CD4-positive, alpha-beta T cell treated with Interleukin-4 for 4 hours (primary cell): Measurements from ENCODE around the gene AGRN.
A peak's percentile ranks its signal among the peaks of the same experiment; 100 is the strongest.

Experiments
- DNase-seq: peaks from one replicate; pipeline ENCODE4 v3.0.0-alpha.2; 2020

Gene AGRN

GRCh38 chr1:1040004-1040991 lies 20.4 kb downstream of the AGRN start:
- peak; percentile 66 for DNase-seq

GRCh38 chr1:1041092-1041523 lies 21.2 kb downstream of the AGRN start:
- DNase-seq = no peak

- DNase-seq = no peak
Observed at GRCh38 chr1:1041873-1042272, 22.0 kb downstream of the AGRN start.

DNA sequence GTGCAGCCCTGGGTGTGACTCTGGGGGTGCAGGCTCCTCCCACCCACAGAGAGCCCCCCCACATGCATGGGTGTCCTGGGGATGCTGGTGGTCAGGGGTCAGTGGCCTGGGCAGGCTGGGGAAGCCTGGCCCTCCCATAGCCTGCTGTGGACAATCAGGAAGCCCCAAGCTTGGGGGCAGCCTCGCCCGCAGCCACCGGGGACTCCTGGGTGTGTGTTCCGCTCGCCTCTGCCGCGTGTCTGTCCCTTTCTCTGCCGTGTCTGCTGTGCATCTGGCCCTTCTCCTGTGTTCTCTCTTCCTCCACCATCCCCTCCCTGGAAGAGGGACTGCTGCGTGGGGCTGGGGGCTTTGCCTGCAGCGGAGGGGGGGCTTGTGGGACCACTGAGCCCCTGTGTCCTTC lies 22.9 kb downstream of the AGRN start:
- DNase-seq = no peak

DNA sequence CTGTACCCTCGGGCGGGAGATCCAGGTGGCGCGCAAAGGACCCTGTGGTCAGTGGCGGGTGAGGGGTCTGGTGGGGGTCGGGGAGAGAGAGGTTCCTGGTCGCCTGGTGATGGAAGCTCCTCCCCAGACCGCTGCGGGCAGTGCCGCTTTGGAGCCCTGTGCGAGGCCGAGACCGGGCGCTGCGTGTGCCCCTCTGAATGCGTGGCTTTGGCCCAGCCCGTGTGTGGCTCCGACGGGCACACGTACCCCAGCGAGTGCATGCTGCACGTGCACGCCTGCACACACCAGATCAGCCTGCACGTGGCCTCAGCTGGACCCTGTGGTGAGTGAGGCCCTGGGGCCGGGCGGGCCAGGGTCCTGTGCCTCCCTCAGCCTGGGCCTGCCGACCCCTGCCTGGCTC lies 23.5 kb downstream of the AGRN start:
- DNase-seq = no peak

- no peak for DNase-seq
Observed at GRCh38 chr1:1043921-1044320, 24.0 kb downstream of the AGRN start.

DNA sequence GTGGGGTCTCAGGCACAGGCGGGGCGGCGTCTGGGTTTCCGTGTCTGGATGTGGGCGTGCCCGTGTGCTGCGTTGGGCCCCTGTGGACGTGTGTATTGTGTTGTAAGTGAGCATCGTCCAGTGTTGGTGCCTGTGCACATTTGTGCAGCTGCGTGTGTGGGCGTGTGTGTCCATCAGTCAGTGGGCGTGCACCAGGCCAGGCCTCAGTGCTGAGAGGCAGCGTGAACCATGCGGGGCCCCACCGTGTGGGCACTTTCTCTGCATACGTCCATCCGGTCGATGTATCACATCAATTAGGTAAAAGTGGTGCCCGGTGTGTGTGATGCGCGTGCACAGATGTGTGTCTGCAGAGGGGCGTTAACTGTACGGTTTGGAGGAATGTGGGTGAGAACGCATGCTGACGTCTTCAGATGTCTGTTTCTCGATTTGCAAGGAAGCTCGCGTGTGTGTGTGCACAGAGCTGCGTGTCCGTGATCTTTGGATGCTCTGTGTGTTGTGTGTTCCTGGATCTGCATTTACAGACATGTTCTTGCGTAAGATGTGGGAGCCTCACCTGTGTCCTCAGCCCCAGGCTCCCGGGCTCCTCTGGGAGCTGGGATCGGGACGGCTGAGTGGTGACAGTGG lies 24.6 kb downstream of the AGRN start:
- DNase-seq = no peak

GRCh38 chr1:1045129-1045528 lies 25.2 kb downstream of the AGRN start:
- DNase-seq = no peak

GRCh38 chr1:1046243-1046642 lies 26.3 kb downstream of the AGRN start:
- DNase-seq = no peak

DNA sequence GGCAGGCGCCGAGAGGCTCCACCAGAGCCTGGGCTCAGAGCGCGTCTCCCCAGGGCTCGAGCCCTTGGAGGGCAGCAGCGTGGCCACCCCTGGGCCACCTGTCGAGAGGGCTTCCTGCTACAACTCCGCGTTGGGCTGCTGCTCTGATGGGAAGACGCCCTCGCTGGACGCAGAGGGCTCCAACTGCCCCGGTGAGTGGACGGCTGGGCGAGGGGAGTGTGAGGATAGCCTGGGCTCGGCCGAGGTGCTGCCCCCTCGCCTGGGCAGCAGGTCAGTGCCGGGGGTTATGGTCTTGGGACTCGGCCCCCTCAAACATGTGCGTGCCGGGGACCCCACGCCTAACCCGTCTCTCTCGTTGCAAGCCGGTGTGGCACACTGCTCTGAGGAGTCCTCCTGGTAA lies 26.8 kb downstream of the AGRN start:
- no peak for DNase-seq

GRCh38 chr1:1047407-1047806 lies 27.5 kb downstream of the AGRN start:
- DNase-seq = no peak

GRCh38 chr1:1047963-1048362 lies 28.0 kb downstream of the AGRN start:
- no peak for DNase-seq

- no peak for DNase-seq
Observed at GRCh38 chr1:1048765-1049164, 28.8 kb downstream of the AGRN start.

GRCh38 chr1:1049318-1050165 lies 29.6 kb downstream of the AGRN start:
- no peak for DNase-seq

- DNase-seq = no peak
Observed at GRCh38 chr1:1050577-1051052, 30.7 kb downstream of the AGRN start.

DNA sequence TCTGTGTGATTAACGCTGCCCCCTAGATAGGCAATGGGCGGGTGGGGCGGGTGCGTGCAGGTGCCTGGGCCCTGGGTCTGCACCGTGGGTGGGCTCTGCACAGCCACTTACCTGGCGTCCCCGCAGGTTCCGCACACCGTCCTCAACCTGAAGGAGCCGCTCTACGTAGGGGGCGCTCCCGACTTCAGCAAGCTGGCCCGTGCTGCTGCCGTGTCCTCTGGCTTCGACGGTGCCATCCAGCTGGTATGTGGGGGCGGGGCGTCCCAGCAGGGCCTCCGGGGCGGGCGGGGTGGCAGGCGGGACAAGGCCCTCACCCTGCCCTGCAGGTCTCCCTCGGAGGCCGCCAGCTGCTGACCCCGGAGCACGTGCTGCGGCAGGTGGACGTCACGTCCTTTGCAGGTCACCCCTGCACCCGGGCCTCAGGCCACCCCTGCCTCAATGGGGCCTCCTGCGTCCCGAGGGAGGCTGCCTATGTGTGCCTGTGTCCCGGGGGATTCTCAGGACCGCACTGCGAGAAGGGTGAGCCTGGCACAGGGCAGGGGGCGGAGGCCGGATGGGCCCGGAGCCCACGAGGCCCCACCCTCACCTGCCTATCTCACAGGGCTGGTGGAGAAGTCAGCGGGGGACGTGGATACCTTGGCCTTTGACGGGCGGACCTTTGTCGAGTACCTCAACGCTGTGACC lies 31.3 kb downstream of the AGRN start:
- no peak for DNase-seq

DNA sequence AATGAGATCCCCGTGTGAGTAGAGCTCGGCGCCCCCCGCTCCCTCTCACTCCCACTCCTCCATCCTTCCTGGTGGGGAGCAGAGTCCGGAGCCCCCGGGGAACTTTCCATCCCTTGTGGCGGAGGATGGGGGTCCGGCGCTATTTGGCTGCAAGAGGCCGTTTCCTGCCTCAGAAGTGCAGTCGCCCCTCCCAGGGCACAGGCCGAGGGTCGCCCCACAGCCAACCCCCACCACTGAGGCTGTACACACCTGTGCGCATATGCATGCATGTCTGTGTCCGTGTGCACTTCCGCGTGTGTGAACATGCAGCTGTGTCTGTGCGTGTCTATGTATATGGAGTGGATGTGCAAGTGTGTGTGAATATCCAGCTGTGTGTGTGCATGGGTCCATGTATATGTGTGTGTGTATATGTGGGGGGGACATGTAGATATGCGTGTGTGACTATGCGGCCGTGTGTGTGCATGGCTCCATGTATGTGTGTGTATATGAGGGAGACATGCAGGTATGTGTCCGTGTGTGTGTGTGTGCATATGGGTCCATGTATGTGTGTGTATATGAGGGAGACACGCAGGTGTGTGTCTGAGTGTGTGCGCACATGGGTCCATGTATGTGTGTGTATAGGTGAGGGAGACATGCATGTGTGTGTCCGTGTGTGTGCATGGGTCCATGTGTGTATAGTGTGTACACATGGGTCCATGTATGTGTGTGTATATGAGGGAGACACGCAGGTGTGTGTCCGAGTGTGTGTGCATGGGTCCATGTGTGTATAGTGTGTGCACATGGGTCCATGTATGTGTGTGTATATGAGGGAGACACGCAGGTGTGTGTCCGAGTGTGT lies 32.3 kb downstream of the AGRN start:
- no peak for DNase-seq

DNA sequence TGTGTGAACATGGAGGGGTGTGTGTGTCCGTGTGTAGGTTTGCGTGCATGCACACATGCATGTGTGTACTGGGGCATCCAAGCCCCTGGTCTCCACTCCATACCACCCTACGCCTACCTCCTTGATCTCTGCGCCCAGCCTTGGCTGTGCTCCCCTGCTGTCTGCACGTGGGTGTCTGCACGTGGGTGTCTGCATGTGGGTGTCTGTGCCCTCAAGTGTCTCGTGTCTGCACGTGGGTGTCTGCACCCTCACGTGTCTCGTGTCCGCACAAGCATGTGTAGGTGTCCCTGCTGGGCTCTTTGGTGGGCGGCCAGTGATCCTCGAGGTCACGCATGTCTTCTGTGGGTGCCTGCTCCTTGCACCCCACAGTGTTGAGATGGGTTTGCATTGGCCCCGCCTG lies 33.1 kb downstream of the AGRN start:
- DNase-seq = no peak

DNA sequence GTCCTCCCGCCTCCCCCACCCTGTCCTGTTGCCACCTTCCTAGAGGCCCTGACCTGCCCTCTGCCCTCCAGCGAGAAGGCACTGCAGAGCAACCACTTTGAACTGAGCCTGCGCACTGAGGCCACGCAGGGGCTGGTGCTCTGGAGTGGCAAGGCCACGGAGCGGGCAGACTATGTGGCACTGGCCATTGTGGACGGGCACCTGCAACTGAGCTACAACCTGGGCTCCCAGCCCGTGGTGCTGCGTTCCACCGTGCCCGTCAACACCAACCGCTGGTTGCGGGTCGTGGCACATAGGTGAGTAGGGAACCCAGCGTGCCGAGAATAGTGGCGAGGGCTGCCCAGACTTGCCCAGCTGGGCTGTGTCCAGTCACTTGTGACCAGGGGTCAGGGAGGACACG lies 33.8 kb downstream of the AGRN start:
- DNase-seq = no peak

- DNase-seq = no peak
Observed at GRCh38 chr1:1054099-1054700, 34.3 kb downstream of the AGRN start.

GRCh38 chr1:1054971-1055370 lies 35.1 kb downstream of the AGRN start:
- no peak for DNase-seq
